DND-41 (cell line): Measurements from ENCODE around the gene LAGE3.

Source experiments
- CTCF ChIP-seq: IDR thresholded peaks from 2 replicates; pipeline ENCODE4 v1.5.1; 2012; ENCODE audit warnings: borderline replicate concordance, low read length, moderate library complexity, mild to moderate bottlenecking; ENCODE audit not compliant: poor library complexity, severe bottlenecking; ENCODE audit errors: extremely low read depth
- EZH2 ChIP-seq: IDR thresholded peaks from 3 replicates; pipeline ENCODE4 v1.6.1; 2012; ENCODE audit warnings: borderline replicate concordance, low read depth, mild to moderate bottlenecking, moderate library complexity, low read length, inconsistent platforms; ENCODE audit not compliant: severe bottlenecking

GRCh38 chrX:154515090-154515965 lies 36.2 kb upstream of the LAGE3 start:
- TF ChIP-seq CTCF (no peak), EZH2 (no peak)
